Activated CD4-positive, alpha-beta T cell treated with anti-CD3 and anti-CD28 coated beads for 1 hour (primary cell): ENCODE results near the gene RAB4B.
"Not testable (repeated sequence)": the region's sequence is repeated elsewhere in the genome, so short reads cannot be mapped to it uniquely, and the experiment has no call there.

Experiments
- DNase-seq: peaks from one replicate; pipeline ENCODE4 v3.0.0-alpha.2; 2020

RAB4B gene

GRCh38 chr19:40781140-40781539 lies 3.1 kb downstream of the RAB4B start:
- no peak for DNase-seq

GRCh38 chr19:40783711-40784110 lies 5.7 kb downstream of the RAB4B start:
- DNase-seq: no peak

- DNase-seq: not testable (repeated sequence)
Observed at GRCh38 chr19:40784146-40784545, 6.1 kb downstream of the RAB4B start.

GRCh38 chr19:40785526-40785925 lies 7.5 kb downstream of the RAB4B start:
- DNase-seq: no peak

GRCh38 chr19:40786060-40787037 lies 8.3 kb downstream of the RAB4B start:
- no peak for DNase-seq

GRCh38 chr19:40791349-40791748 lies 13.3 kb downstream of the RAB4B start:
- no peak for DNase-seq

GRCh38 chr19:40791996-40792395 lies 13.9 kb downstream of the RAB4B start:
- no peak for DNase-seq

- no peak for DNase-seq
Observed at GRCh38 chr19:40797166-40797962, 19.3 kb downstream of the RAB4B start.

- DNase-seq: peak; percentile 52
Observed at GRCh38 chr19:40797963-40798682, 20.1 kb downstream of the RAB4B start.

- peak; percentile 100 for DNase-seq
Observed at GRCh38 chr19:40798683-40799557, 20.9 kb downstream of the RAB4B start, which contains the start of gene EGLN2. EGLN2 (plus strand) TSS chr19:40799191; CDS start chr19:40800573, 1,382 bp downstream.

GRCh38 chr19:40799558-40800338 lies 21.7 kb downstream of the RAB4B start:
- DNase-seq: no peak

- no peak for DNase-seq
Observed at GRCh38 chr19:40800339-40800996, 22.4 kb downstream of the RAB4B start.

- no peak for DNase-seq
Observed at GRCh38 chr19:40800997-40801377, 22.9 kb downstream of the RAB4B start.

- DNase-seq: no peak
Observed at GRCh38 chr19:40801426-40802299, 23.6 kb downstream of the RAB4B start.

- DNase-seq: no peak
Observed at GRCh38 chr19:40802300-40803169, 24.5 kb downstream of the RAB4B start.

GRCh38 chr19:40803170-40803856 lies 25.3 kb downstream of the RAB4B start:
- DNase-seq: no peak

GRCh38 chr19:40803857-40804782 lies 26.1 kb downstream of the RAB4B start:
- DNase-seq: peak; percentile 39
